WERI-Rb-1 (cell line): ENCODE results near the gene CDH23.

Experiments
- DNase-seq: peaks from one replicate; pipeline ENCODE4 v3.0.0-alpha.2; 2020
- H3K27ac ChIP-seq: fragments of 250-450 bp; sonication (Bioruptor Pico); 2 replicates; pipeline ENCODE4 v1.5.1; 2020; ENCODE audit warnings: mild to moderate bottlenecking, moderate library complexity
- H3K27me3 ChIP-seq: fragments of 250-450 bp; sonication (Bioruptor Pico); 2 replicates; pipeline ENCODE4 v1.5.1; 2021; ENCODE audit warnings: mild to moderate bottlenecking, low read depth, moderate library complexity; ENCODE audit not compliant: insufficient read depth, severe bottlenecking
- H3K36me3 ChIP-seq: fragments of 250-450 bp; sonication (Bioruptor Pico); 2 replicates; pipeline ENCODE4 v1.5.1; 2020; ENCODE audit warnings: mild to moderate bottlenecking, moderate library complexity
- H3K4me3 ChIP-seq: 2 replicates; pipeline ENCODE4 v1.5.1; 2011; ENCODE audit warnings: low read depth, mild to moderate bottlenecking, control low read depth, low read length
- H3K9me3 ChIP-seq: fragments of 250-450 bp; sonication (Bioruptor Pico); 2 replicates; pipeline ENCODE4 v1.5.1; 2021; ENCODE audit warnings: mild to moderate bottlenecking, moderate library complexity; ENCODE audit not compliant: severe bottlenecking
- CTCF ChIP-seq: IDR thresholded peaks from 2 replicates; pipeline ENCODE4 v1.5.1; 2011; ENCODE audit warnings: low read depth, mild to moderate bottlenecking, control low read depth, inconsistent platforms, low read length

CDH23 gene

GRCh38 chr10:71448146-71448545 is 51.4 kb downstream of the CDH23 start:
- Histone ChIP-seq H3K4me3 (no peak overlapping the region), H3K36me3 (peaks cover 92% of the 10 kb centered on the region), H3K27me3 (no peaks in the 10 kb centered on the region), H3K27ac (no peak overlapping the region), H3K9me3 (no peaks in the 10 kb centered on the region)
- TF ChIP-seq CTCF: no peak
- no peak for DNase-seq

- TF ChIP-seq CTCF: no peak
- Histone ChIP-seq H3K27me3 (no peaks in the 10 kb centered on the region), H3K27ac (no peak overlapping the region), H3K9me3 (no peaks in the 10 kb centered on the region), H3K4me3 (no peak overlapping the region), H3K36me3 (peaks cover 90% of the 10 kb centered on the region)
- no peak for DNase-seq
Observed at GRCh38 chr10:71449026-71449425, 52.3 kb downstream of the CDH23 start.

- no peak for TF ChIP-seq CTCF
- no peaks in the 10 kb centered on the region for H3K27me3 ChIP-seq
- DNase-seq: no peak
- no peak overlapping the region for H3K4me3 ChIP-seq
- H3K36me3 ChIP-seq: peaks cover 92% of the 10 kb centered on the region
- no peak overlapping the region for H3K27ac ChIP-seq
- no peaks in the 10 kb centered on the region for H3K9me3 ChIP-seq
Observed at GRCh38 chr10:71451754-71452153, 55.0 kb downstream of the CDH23 start.

- no peak for DNase-seq
- H3K27me3 ChIP-seq: no peaks in the 10 kb centered on the region
- no peaks in the 10 kb centered on the region for H3K9me3 ChIP-seq
- H3K27ac ChIP-seq: no peak overlapping the region
- no peak overlapping the region for H3K4me3 ChIP-seq
- H3K36me3 ChIP-seq: peaks cover 92% of the 10 kb centered on the region
- TF ChIP-seq CTCF: no peak
Observed at GRCh38 chr10:71453186-71453585, 56.5 kb downstream of the CDH23 start.

- DNase-seq: no peak
- Histone ChIP-seq H3K27ac (no peak overlapping the region), H3K4me3 (no peak overlapping the region), H3K9me3 (no peaks in the 10 kb centered on the region), H3K36me3 (peaks cover 84% of the 10 kb centered on the region), H3K27me3 (no peaks in the 10 kb centered on the region)
- no peak for TF ChIP-seq CTCF
Observed at GRCh38 chr10:71454347-71454746, 57.6 kb downstream of the CDH23 start.

- Histone ChIP-seq H3K9me3 (no peaks in the 10 kb centered on the region), H3K27me3 (no peaks in the 10 kb centered on the region), H3K27ac (no peak overlapping the region), H3K36me3 (peaks cover 84% of the 10 kb centered on the region), H3K4me3 (no peak overlapping the region)
- DNase-seq: no peak
- TF ChIP-seq CTCF: no peak
Observed at GRCh38 chr10:71455035-71455434, 58.3 kb downstream of the CDH23 start.
